WERI-Rb-1 (cell line): ENCODE data around the gene SPHK2.
A peak's percentile ranks its signal among the peaks of the same experiment; 100 is the strongest.

Experiments used
- DNase-seq: peaks from one replicate; pipeline ENCODE4 v3.0.0-alpha.2; 2020
- H3K27ac ChIP-seq: fragments of 250-450 bp; sonication (Bioruptor Pico); 2 replicates; pipeline ENCODE4 v1.5.1; 2020; ENCODE audit warnings: mild to moderate bottlenecking, moderate library complexity
- H3K27me3 ChIP-seq: fragments of 250-450 bp; sonication (Bioruptor Pico); 2 replicates; pipeline ENCODE4 v1.5.1; 2021; ENCODE audit warnings: mild to moderate bottlenecking, low read depth, moderate library complexity; ENCODE audit not compliant: insufficient read depth, severe bottlenecking
- H3K36me3 ChIP-seq: fragments of 250-450 bp; sonication (Bioruptor Pico); 2 replicates; pipeline ENCODE4 v1.5.1; 2020; ENCODE audit warnings: mild to moderate bottlenecking, moderate library complexity
- H3K4me3 ChIP-seq: 2 replicates; pipeline ENCODE4 v1.5.1; 2011; ENCODE audit warnings: low read depth, mild to moderate bottlenecking, control low read depth, low read length
- H3K9me3 ChIP-seq: fragments of 250-450 bp; sonication (Bioruptor Pico); 2 replicates; pipeline ENCODE4 v1.5.1; 2021; ENCODE audit warnings: mild to moderate bottlenecking, moderate library complexity; ENCODE audit not compliant: severe bottlenecking
- TF ChIP-seq, protein P1 (sequence below): IDR thresholded peaks from 2 replicates; pipeline ENCODE4 v1.5.1; 2011; ENCODE audit warnings: low read depth, mild to moderate bottlenecking, control low read depth, inconsistent platforms, low read length

SPHK2 gene

GRCh38 chr19:48637449-48637947 lies 18.2 kb downstream of the SPHK2 start:
- H3K4me3 ChIP-seq, result peak overlapping the region; percentile 73
- H3K9me3 ChIP-seq, result no peaks in the 10 kb centered on the region
- peak; percentile 100 for DNase-seq
- H3K27me3 ChIP-seq, result no peaks in the 10 kb centered on the region
- peak overlapping the region; percentile 94 for H3K27ac ChIP-seq
- TF ChIP-seq, protein P1, sequence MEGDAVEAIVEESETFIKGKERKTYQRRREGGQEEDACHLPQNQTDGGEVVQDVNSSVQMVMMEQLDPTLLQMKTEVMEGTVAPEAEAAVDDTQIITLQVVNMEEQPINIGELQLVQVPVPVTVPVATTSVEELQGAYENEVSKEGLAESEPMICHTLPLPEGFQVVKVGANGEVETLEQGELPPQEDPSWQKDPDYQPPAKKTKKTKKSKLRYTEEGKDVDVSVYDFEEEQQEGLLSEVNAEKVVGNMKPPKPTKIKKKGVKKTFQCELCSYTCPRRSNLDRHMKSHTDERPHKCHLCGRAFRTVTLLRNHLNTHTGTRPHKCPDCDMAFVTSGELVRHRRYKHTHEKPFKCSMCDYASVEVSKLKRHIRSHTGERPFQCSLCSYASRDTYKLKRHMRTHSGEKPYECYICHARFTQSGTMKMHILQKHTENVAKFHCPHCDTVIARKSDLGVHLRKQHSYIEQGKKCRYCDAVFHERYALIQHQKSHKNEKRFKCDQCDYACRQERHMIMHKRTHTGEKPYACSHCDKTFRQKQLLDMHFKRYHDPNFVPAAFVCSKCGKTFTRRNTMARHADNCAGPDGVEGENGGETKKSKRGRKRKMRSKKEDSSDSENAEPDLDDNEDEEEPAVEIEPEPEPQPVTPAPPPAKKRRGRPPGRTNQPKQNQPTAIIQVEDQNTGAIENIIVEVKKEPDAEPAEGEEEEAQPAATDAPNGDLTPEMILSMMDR, result no peak
- H3K36me3 ChIP-seq, result peaks cover 1% of the 10 kb centered on the region; the same call in 1 of the 2 replicates

- TF ChIP-seq, protein P1, result no peak
- Histone ChIP-seq H3K36me3 (no peaks in the 10 kb centered on the region), H3K27me3 (no peaks in the 10 kb centered on the region), H3K27ac (peak overlapping the region; percentile 94), H3K9me3 (no peaks in the 10 kb centered on the region), H3K4me3 (peak overlapping the region; percentile 73)
- peak; percentile 91 for DNase-seq
Observed at GRCh38 chr19:48637948-48638830, 18.9 kb downstream of the SPHK2 start.

DNA sequence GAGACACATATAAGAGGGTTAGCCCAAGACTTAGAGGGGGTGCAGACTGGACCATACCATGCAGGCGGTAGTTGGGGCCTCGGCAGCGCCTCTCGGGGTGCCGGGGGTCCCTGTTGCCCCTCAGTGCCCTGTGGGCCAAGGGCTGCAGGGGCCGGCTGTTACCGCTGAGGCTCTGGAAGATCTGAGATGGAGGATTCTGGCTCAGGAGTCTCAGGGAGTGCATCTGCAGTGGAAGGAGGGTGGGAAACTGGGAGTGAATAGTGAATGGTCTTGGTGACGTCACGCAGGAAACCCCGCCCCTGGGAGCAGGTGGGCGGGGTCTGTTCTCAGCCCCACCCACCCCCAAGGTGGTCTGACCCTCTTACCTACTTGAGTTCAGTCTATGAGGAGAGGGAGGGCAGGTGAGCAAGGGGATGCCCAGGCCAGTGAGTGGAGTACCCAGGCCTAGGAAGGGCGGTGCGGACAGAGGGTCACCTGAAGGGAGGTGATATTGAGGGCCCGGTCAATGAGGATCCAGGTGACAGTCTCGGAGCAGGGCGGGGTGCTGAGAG lies 19.6 kb downstream of the SPHK2 start:
- H3K27ac ChIP-seq, result peak overlapping the region; percentile 94
- peak overlapping the region; percentile 73; the same call in 1 of the 2 replicates for H3K4me3 ChIP-seq
- no peaks in the 10 kb centered on the region for H3K36me3 ChIP-seq
- H3K27me3 ChIP-seq, result no peaks in the 10 kb centered on the region
- H3K9me3 ChIP-seq, result no peaks in the 10 kb centered on the region
- no peak for DNase-seq
- TF ChIP-seq, protein P1, result no peak

DNA sequence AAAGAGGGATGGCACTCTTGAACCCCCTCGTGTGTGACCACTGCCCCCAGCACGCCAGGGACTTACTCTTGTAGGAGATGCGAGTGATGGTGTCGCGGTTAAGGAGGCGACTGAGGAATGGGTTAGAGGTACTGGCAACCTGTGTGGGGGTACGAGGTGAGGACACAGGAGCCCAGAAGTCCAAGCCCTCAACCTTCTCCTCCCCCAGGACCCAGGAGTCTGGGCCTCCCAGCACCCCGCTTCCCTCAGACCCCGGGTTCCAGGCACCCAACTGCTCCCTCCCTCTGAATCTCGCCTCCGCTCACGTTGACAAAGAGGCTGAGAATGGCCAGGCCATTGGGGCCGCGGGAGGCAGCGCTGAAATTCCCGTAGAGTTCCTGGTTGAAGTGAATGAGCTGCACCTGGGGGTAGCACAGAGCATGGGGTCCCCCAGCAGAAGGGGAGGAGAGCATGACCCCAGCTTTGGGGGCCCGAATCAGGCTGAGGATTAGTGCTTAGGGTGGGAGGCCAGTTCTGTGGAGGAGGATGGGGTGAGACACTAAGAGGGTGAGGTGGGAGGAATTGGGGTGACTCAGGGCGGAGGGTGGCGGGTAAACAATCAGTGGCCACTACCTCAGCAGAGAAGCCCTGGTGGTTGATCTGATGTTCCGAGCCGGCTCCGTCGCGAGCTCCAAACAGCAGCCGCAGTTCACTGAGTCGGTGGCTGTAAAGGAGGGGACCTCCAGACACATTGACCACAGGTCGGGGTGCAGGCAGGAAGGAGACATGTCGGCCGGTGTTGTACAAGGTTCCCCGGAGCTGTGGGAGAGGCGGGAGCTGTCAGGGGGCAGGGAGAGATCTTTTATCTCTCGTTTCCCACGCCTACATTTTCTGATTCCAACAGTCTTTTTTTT lies 20.4 kb downstream of the SPHK2 start:
- H3K4me3 ChIP-seq, result no peak overlapping the region
- no peak for DNase-seq

DNA sequence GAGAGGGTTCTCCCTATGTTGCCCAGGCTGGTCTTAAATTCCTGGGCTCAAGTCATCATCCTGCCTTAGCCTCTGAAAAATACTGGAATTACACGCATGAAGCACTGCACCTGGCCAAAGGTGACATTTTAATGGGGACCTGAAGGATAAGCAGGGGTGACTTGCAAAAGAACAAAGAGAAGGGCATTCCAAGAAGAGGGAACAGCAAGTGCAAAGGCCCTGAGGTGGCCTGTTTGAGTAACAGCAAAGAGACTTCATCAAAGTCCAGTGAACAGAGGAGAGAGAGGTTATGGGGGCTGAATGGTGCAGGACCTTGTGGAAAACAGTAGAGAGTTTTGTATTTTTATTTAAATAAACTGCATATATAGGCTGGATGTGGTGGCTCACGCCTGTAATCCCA lies 22.5 kb downstream of the SPHK2 start:
- no peaks in the 10 kb centered on the region for H3K27me3 ChIP-seq
- no peaks in the 10 kb centered on the region for H3K36me3 ChIP-seq
- no peak overlapping the region for H3K4me3 ChIP-seq
- TF ChIP-seq, protein P1, result no peak
- DNase-seq, result no peak
- no peaks in the 10 kb centered on the region for H3K9me3 ChIP-seq
- no peak overlapping the region for H3K27ac ChIP-seq

More for the DNA sequence above, 20.4 kb downstream of the SPHK2 start:
- H3K27ac ChIP-seq, result no peak overlapping the region
- no peaks in the 10 kb centered on the region for H3K9me3 ChIP-seq
- no peaks in the 10 kb centered on the region for H3K27me3 ChIP-seq
- TF ChIP-seq, protein P1, result no peak
- no peaks in the 10 kb centered on the region for H3K36me3 ChIP-seq
